Measurements from ENCODE around the gene NPIPB5.
"Not testable (repeated sequence)": the region's sequence is repeated elsewhere in the genome, so short reads cannot be mapped to it uniquely, and the experiment has no call there.

Gene NPIPB5

GRCh38 chr16:22510591-22510990 is at the start of gene NPIPB5:
Gene NPIPB5 (plus strand): TSS chr16:22510891. CDS start chr16:22513802, 2,911 bp downstream.
- not testable (repeated sequence) for DNase-seq

- not testable (repeated sequence) for DNase-seq
Observed at GRCh38 chr16:22468846-22469245, 41.8 kb upstream of the NPIPB5 start.

- not testable (repeated sequence) for DNase-seq
Observed at GRCh38 chr16:22537996-22538395, 27.3 kb downstream of the NPIPB5 start.

- not testable (repeated sequence) for DNase-seq
Observed at GRCh38 chr16:22544809-22545208, 34.1 kb downstream of the NPIPB5 start.

- DNase-seq, result not testable (repeated sequence)
Observed at GRCh38 chr16:22546630-22547029, 35.9 kb downstream of the NPIPB5 start.

- DNase-seq, result not testable (repeated sequence)
Observed at GRCh38 chr16:22547170-22547765, 36.6 kb downstream of the NPIPB5 start.

GRCh38 chr16:22549853-22550252 is 39.2 kb downstream of the NPIPB5 start:
- DNase-seq, result not testable (repeated sequence)

- not testable (repeated sequence) for DNase-seq
Observed at GRCh38 chr16:22551143-22551542, 40.5 kb downstream of the NPIPB5 start.

GRCh38 chr16:22551651-22552050 is 41.0 kb downstream of the NPIPB5 start:
- DNase-seq, result not testable (repeated sequence)

GRCh38 chr16:22556759-22557158 is 46.1 kb downstream of the NPIPB5 start:
- not testable (repeated sequence) for DNase-seq

Measured in activated T-cell treated with anti-CD3 and anti-CD28 coated beads, Interleukin-2, amount 50 U/mL, for 48 hours (primary cell).